HG02840 (cell line): ENCODE results near the gene RGS16.

ENCODE experiments used
- ATAC-seq: cut with Tn5 transposase; IDR thresholded peaks from one replicate; pipeline ENCODE4 v1.9.1; 2021; ENCODE audit warnings: mild to moderate bottlenecking, moderate library complexity, moderate number of reproducible peaks; ENCODE audit not compliant: unreplicated experiment, low FRiP score

The RGS16 gene

DNA sequence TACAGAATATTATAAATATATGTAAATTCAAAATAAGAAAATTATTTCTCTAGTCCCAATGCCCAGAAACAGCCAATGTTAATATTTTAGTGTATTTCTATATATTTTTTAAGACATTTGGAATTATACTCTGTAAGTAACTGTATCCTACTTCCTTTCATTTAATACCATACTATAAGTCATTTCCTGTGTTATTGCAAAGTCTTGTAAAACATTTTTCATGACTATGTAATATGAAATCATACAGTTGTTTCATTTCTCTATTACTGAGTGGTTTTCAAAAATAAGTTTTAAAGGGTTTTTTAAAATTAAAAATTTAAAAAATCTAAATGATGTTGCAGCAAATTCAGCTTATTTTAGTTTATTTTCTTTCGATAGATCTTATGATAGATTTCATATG is 17.1 kb downstream of the RGS16 start:
- no peak for ATAC-seq

DNA sequence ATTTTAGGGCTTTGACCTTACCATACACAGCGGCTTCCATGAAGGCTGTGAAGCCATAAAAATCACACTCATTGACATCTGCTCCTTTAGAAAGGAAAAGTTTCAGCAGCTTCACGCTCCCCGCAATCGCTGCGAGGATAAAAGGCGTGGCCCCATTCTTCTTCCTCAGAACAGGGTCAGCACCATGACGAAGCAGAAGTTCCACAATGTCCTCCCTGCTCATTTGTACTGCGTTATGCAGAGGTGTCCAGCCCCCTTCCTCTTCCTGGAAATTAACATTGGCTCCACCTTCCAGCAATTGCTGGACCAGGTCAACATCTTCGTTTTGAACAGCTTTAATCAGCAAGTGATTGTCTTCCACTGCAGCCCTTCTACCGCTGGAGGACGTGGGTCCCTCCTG is 17.8 kb downstream of the RGS16 start:
- no peak for ATAC-seq

DNA sequence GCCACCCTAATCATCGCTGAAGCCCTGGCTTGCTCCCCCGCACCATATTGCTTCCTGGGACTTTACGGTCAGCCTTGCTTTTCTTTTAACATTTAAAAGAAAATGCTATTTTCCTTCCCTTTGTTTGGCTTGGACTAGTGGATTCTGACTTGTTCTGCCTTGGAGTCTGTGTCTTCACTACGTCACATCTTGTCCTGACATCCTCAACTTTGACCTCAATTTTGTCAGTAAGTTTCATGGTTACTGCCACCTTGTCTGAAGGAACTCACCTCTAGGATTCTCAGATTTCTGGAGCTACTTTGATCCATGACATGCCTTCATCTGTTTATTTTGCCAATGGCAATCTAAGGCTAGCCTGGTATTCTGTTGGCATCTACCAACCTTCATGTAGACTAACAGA is 19.4 kb downstream of the RGS16 start:
- ATAC-seq, result no peak

DNA sequence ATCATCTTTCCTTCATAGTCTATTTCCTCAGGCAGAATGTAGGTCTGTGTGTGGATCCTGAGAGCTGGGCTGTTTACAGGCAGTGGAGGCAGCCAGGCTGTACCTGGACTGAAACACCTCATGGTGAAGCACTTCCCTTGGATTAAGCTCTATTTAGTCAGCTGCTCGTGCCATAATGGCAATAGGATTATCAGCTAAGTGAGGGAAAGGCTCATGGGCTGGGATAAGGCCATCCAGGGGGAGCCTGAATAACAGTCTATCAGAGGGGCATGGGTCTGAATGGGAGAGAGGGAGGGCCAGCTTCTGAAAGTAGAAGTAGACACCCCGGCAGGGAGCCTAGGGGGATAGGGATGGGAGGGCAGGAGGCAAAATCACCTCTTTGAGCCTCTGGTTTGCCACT is 23.5 kb downstream of the RGS16 start:
- no peak for ATAC-seq

DNA sequence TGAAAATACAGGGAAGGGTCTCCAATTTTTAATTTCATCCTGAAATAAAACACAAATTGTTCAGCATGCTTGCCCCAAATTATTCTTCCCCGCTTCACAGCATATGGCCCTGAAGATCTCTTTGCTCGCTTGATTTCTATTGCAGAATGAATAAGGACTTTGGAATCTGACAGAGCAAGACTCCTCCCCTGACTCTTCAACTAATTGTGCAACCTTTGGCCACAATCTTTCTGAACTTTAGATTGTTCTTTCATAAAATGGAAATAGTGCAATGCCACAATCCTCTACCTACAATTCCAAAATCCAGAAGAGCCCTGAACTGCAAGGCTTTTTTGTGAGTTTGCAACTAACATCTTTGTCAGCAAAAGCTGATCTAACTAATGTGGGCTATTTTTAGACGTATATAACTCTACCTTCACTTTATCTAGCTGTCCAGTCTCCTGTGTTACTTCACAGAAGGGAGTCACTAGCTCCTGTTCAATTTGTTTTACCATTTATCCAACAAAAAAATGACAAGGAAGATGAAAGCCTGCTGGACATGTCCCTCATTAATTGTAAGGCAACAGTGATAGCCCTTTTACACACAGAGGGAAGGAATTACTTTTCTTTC is 28.5 kb downstream of the RGS16 start:
- no peak for ATAC-seq

DNA sequence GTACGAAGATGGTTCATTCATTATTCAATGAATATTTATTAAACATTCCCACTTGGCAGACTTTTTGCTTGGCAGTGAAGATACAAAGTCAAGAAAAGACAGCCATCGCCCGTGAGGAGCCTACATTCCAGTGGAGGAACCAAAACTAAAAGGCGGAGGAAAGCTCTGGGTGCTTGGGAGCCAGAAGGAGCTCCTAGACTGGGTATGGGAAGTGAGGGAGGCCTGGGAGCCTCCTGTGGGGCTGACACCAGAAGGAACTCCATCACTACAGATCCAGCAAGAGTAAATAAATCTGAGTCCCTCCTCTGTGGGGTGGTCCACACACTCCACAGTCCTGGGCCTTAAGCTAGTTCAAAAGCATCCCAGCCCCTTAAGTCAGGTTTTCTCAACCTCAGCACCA is 30.0 kb downstream of the RGS16 start:
- no peak for ATAC-seq

DNA sequence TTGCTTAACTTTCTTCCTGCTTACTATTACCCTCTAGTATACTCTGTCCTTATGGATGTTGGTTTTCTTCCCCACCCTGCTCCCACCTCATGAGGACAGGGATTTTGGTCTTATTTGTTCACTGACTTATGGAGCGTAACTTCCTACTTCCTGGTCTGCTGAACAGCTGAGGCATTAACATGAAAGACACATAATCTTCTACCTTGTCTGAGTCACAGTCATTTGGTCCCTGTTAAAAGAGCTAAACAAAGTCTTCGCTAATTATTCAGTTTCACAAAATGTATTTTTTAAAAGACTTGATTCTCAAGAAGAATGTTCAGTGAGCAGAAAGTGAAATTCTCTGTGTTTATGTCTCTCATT is 33.6 kb downstream of the RGS16 start:
- no peak for ATAC-seq

DNA sequence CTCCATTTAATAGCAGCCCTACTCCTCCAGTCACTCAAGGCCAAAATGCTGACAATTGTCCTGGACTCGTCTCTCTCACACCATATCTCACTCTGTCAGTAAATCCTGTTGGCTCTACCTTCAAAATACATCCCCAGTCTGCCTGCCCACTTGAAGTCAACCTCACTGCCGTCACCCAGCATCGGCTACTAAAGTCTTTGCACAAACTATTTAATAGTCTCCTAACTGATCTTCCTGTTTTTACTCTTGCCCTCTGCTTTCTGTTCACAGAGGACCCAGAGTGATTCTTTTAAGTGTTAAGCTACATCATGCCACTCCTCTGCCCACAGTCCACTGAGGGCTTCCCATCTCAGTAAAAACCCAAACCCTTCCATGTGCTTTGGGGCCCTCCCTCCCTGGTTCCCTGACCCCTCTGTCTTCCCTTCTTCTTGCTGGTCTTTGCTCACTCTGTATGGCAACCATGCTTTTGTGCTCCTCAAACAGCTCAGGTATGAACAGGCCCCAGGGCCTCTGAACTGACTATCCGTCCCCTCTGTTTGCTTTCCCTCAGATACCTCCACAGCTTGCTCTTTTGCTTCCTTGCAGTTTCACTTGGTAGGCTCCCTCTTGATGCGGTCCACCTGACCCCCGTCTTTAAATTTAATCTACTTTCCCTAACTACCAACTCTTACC is 34.1 kb downstream of the RGS16 start:
- no peak for ATAC-seq

DNA sequence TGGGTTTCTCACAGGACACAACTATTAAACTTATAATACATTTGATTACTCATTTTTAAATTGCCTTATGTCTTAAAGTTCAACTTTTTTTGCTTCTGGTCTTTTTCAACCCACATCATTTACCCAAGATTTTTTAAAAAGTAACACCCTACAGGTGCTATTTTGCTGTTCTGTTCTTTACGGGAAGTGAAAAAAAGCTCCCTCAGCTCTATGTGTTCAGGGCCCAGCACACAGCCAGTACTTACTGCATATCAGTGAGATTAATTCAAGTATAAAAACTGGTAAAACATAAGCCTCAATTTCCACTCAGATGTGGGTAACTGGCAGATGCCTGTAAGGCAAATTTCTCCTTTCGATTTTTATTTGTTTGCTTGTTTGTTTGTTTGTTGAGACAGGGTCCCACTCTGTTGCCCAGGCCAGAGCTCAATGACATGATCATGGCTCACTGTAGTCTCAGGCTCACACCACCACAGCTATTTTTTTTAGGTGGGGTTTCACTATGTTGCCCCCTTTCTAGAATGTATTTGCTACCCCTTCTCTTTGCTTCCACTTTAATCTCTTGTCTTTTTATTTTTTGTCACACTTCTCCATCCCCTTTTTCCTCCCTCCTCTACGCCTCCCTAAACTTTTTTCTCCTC is 35.4 kb downstream of the RGS16 start:
- ATAC-seq, result no peak

DNA sequence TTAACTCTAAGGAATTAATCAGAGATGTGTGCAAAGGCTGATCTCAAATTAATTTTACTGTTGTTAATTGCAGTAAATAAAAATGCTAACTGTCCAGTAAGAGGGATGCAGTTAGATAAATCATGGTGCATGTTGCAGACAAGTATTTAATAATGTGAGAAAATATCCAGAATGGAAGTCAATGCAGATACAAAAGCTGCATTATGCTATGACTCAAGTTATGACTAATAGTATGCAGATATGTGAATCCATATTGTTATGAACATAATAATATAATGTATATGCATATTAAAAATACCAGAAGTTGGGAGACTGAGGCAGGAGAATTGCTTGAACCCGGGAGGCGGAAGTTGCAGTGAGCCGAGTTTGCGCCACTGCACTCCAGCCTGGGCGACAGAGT is 36.6 kb downstream of the RGS16 start:
- no peak for ATAC-seq

DNA sequence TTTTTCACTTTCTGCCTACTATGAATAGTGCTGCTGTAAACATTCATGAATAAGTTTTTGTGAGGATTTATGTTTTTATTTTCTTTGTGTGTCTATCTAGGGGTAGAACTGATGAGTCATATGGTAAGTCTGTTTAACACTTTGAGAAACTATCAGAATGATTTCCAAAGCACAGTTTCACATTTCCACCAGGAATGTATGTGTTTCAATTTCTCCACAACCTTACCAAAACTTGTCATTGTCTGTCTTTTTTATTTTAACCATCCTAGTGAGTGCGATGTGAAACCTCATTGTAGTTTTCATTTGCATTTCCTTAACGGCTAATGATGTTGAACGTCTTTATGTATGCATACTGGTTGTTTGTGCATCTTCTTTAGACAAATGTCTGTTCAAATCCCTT is 38.7 kb downstream of the RGS16 start:
- no peak for ATAC-seq

DNA sequence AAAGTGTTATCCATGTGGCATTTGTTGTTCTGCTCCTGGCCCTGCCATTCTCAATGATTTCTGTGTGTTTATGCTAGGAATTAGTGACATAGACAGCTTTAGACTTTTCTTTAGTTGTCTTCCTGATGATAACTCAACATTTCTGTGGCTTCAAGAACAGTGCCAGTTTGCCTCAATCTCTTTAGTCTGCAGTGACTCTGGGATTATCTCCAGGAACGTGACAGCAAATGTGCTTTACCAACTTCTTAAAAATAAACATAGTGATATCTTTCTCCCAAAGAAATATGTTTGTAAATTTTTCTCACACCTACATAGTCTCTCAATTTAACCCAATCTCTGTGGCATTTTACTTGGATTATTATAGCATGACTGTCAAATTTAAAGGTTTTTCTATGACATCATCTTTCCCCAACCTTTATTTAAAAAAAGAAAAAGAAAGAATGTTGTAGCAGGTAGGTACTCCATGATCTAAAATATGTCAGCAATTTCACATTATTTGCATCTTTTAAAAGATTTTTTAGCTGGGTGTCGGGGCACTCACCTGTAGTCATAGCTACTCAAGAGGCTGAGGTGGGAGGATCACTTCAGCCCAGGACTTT is 39.7 kb downstream of the RGS16 start:
- no peak for ATAC-seq

DNA sequence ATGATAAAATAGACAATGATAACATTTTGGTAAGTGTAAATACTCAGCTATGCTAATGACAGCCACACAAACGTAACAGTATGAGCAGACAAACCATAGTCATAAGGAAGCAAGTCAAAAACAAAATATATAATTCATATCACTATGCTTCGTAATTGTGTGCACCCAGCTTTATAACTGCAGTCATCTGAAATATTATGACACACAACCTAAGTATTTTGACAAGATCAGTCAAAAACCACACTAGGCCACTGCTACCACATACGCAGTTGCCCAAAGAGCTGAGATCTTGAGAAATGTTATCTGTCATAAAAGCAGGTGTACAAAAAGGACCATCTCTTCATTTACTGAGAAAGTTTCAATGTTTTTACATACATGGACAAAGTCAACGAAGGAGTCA is 41.1 kb downstream of the RGS16 start:
- no peak for ATAC-seq

DNA sequence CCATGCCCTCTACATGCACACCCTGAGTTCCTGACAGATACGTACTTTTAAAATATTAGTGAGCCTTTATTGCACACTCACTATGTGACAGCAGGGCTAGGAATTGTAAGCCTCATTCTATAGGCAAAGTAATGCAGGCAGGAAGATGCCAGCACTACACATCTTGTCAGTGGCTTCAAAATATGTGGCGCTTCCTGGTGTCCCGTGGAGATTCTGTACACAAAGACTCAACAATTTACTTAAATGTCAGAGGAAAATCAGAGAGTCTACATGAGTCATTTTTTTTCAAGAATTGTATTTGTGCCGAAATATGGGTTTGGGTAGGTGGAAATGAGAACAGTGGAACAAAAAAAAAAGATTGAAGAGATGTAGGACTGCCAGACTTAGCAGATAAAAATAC is 42.7 kb downstream of the RGS16 start:
- no peak for ATAC-seq

DNA sequence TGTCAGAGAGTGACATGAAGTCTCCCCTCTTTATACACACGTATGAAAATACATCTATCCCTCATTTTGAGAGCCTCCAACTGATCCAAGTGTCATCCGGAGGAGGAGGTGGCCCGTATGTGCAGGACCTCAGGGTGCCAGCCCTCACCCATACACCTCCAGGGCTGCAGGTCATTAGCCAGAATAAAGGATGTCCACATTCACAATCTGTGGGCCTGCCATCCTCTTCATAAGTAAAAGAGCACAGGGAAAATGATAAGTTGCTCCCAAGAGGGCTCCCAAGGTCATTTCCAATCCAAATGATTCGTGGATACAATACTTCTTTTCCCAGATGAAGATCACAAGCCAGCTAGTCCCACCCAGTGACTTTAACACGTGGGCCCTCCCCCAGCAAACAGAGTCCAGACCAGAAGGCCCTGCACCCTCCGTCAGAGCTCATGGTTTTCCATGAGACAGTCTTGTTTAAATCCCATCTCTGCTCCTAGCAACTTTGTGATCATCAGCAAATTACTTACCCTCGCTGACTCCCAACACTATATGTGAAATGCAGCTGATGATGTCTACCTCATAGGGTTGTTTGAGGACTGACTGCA is 43.7 kb downstream of the RGS16 start:
- no peak for ATAC-seq

DNA sequence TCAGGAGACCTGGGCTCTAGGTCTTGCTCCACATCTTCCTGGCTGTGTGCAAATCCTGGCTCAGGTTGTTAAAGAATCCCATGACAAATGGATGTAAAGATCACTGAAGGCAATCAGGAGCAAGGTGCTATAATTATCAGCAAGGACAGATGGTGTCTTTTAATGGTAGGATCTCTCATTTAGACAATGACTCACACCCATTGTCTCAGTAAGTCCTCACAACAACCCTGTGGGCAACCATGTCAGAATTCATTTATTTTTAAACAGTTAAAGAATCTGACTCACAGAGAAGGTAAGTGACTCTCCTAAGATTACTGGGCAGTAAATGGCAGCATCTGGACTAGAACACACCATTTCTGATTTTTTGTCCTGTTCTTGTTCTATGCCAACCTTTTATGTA is 47.9 kb downstream of the RGS16 start:
- no peak for ATAC-seq

DNA sequence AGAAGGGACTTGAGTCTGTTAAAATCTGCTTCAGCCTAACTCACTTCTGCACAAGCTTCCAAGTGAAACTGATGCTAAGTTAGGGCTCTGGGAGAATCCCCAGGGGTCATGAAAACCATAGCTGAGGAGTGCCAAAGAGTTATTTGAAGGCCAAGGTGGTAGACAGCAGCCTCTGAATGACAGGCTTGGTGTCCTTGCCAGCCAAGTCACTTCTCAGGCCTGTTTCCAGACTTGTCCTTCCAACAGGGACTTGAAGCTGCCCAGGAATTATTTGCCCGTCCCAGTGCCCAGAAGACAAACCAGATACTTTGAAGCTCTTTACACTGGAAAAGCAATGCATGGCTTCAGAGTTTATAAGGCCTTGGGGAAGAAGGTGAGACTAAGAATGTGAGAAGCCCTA is 48.7 kb downstream of the RGS16 start:
- ATAC-seq, result no peak

DNA sequence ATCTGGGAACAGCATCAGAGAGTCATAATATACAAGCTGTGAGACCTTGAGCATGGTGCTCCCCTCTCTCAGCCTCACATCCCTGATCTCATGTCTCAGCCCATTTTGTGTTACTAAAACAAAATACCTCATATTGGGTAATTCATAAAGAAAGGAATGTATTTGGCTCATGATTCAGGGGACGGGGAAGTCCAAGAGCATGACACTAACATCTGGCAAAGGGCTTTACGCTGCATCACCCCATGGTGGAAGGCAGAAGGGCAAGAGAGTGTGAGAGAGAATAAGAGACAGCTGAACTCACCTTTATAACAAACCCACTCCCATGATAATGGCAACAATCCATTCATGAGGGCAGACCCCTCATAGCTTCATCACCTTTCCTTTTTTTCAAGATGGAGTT is 51.7 kb downstream of the RGS16 start:
- ATAC-seq, result no peak

DNA sequence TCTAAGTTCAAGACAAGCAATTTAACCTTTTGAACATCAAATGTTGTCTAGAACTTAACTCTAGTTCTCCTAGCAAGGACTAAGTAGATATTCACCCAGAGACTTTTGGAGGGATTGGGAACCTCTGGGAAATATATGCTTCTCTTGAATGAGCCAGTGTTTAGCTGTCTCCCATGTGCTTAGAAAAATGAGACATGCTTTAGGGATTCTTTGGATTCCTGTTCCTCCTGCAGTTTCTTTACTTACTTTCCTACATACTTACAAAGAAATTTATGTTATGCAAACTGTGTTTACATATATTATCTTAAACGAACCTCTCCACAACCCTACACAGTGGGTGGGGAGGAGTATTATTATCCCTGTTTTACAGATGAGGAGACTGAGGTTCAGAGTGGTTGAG is 54.4 kb downstream of the RGS16 start:
- no peak for ATAC-seq

DNA sequence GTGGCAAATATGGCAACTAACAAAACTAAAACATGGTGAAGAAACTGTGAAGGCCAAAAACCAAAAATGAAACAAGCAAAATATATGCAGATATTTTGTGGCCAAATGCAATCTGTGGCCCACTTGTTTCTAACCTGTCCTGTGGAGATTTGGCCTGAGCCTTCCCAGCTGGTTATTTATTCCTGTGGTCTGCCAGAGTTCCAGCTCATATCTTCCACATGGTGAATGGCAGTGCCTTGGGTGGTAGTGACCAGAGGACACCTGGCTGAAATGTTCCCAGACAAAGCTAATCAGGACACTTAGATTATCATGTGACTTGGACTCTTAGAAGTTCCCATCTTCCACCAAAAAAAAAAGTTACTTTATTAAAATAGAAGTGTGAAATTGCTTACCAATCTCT is 54.8 kb downstream of the RGS16 start:
- no peak for ATAC-seq
